KOPT-K1 (cell line): Measurements from ENCODE around the gene NOXA1.

Experiments used
- H3K27ac ChIP-seq: fragments of 200-600 bp; sonication (generic); 2 replicates; pipeline ENCODE4 v1.5.1; 2016; ENCODE audit warnings: antibody characterized with exemption, mild to moderate bottlenecking, low read depth, low read length; ENCODE audit not compliant: poor library complexity, severe bottlenecking
- H3K36me3 ChIP-seq: fragments of 200-600 bp; sonication (generic); 2 replicates; pipeline ENCODE4 v1.5.1; 2017; ENCODE audit warnings: antibody characterized with exemption, mild to moderate bottlenecking, low read length, moderate library complexity; ENCODE audit not compliant: insufficient read depth
- H3K9me3 ChIP-seq: fragments of 200-600 bp; sonication (generic); 2 replicates; pipeline ENCODE4 v1.5.1; 2017; ENCODE audit warnings: antibody characterized with exemption, low read length, mild to moderate bottlenecking; ENCODE audit not compliant: insufficient read depth, poor library complexity, severe bottlenecking

NOXA1 gene

GRCh38 chr9:137456061-137456863 lies 33.1 kb downstream of the NOXA1 start:
- no peaks in the 10 kb centered on the region for H3K36me3 ChIP-seq
- H3K9me3 ChIP-seq, result no peaks in the 10 kb centered on the region
- no peak overlapping the region for H3K27ac ChIP-seq

DNA sequence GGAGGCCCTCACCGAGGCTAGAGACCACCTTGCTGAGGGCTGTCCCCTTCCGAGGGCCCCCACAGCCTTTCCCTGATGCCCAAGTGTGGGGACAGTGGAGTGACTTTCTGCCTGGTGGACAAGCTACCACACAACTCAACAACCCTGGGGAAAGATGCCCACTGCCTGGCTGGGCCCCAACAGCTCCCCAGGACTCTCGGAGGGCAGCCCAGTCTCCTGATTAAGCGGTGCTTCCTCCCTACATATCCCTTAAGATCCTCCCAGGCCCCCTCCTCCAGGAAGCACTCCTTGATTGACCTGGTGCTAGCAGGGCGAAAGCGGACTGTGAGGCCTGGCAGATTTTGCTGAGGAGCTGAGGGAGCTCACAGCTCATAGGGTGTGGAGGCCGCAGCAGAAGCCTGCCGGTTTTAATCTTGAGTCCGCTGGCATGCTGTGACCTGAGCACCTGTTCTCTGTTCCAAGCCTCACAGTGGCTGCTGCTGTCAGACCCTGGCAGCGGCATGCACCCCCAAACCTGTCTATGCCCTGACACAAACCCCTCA lies 33.7 kb downstream of the NOXA1 start:
- no peaks in the 10 kb centered on the region for H3K36me3 ChIP-seq
- no peaks in the 10 kb centered on the region for H3K9me3 ChIP-seq
- H3K27ac ChIP-seq, result no peak overlapping the region

- H3K27ac ChIP-seq, result no peak overlapping the region
Observed at GRCh38 chr9:137457406-137458193, 34.4 kb downstream of the NOXA1 start.

GRCh38 chr9:137458194-137459151 lies 35.3 kb downstream of the NOXA1 start:
- Histone ChIP-seq H3K9me3 (no peaks in the 10 kb centered on the region), H3K36me3 (no peaks in the 10 kb centered on the region), H3K27ac (no peak overlapping the region)

More at GRCh38 chr9:137457406-137458193, 34.4 kb downstream of the NOXA1 start:
- no peaks in the 10 kb centered on the region for H3K9me3 ChIP-seq
- no peaks in the 10 kb centered on the region for H3K36me3 ChIP-seq

DNA sequence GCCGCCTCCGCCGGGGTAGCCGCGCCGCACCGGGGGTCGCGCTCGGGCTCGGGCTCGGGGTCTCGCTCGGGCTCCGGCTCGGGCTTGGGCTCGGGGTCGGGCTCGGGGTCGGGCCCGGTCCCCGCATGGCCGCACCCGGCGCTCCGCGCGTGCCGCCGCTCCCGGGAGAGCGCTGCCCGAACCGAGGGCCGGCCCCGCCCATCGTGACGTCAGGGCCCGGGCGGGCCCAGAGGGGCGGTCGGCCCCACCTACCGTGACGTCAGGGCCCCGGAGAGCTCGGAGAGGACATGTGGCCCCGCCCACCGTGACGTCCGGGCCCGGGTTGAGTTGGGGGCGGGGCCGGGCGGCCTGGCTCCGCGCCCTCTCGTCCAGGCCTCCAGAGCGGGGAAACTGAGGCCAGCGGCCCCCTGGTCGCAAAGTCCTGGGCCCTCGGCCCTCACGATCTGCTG lies 36.0 kb downstream of the NOXA1 start, which contains the start of gene NSMF:
TSS of gene NSMF (minus strand) at position 183 of the 449 bp plus-strand sequence. CDS start 232 bp downstream, outside the sequence.
- H3K9me3 ChIP-seq, result no peaks in the 10 kb centered on the region
- no peak within 1 kb of the TSS for H3K27ac ChIP-seq
- H3K36me3 ChIP-seq, result no peaks in the 10 kb centered on the region

GRCh38 chr9:137459601-137460362 lies 36.6 kb downstream of the NOXA1 start:
- Histone ChIP-seq H3K36me3 (no peaks in the 10 kb centered on the region), H3K27ac (no peak overlapping the region), H3K9me3 (no peaks in the 10 kb centered on the region)

GRCh38 chr9:137460363-137461315 lies 37.4 kb downstream of the NOXA1 start:
- Histone ChIP-seq H3K9me3 (no peaks in the 10 kb centered on the region), H3K36me3 (no peaks in the 10 kb centered on the region), H3K27ac (no peak overlapping the region)

GRCh38 chr9:137461316-137461662 lies 38.1 kb downstream of the NOXA1 start:
- H3K36me3 ChIP-seq, result no peaks in the 10 kb centered on the region
- no peak overlapping the region for H3K27ac ChIP-seq
- no peaks in the 10 kb centered on the region for H3K9me3 ChIP-seq

GRCh38 chr9:137461663-137462395 lies 38.6 kb downstream of the NOXA1 start:
- H3K9me3 ChIP-seq, result no peaks in the 10 kb centered on the region
- H3K36me3 ChIP-seq, result no peaks in the 10 kb centered on the region
- no peak overlapping the region for H3K27ac ChIP-seq

DNA sequence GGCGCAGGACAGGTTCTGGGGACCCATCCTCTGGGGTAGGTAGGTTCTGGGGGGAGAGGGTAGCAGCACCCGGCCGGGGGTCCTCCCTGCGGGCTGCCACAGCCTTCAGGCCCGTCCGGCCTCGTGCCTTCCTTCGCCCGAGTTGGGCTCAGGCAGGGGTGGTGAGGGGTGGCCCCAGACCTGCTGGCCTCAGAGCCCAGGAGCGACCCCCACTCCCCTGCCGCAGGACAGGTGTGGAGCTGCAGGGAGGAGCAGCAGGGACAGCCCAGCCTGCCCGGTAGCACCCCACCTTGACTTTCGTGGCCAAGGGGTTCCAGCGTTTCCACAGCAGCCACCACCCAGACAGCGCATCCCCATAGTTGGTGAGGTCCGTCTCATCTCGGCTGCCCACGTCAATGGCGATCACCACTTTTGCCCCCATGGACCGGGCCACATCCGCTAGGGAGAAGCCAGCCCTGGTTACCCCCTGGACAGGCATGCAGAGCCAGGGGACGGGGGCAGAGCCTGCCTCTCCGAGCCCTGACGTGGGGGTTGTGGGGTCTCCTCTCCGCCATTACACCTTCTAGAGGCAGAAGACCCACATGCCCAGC lies 39.3 kb downstream of the NOXA1 start:
- Histone ChIP-seq H3K36me3 (no peaks in the 10 kb centered on the region), H3K27ac (no peak overlapping the region), H3K9me3 (no peaks in the 10 kb centered on the region)

GRCh38 chr9:137462986-137463930 lies 40.1 kb downstream of the NOXA1 start:
- H3K9me3 ChIP-seq, result no peaks in the 10 kb centered on the region

More at GRCh38 chr9:137462986-137463930, 40.1 kb downstream of the NOXA1 start:
- no peak overlapping the region for H3K27ac ChIP-seq
- H3K36me3 ChIP-seq, result no peaks in the 10 kb centered on the region
